Measurements from ENCODE around the gene CNOT11. TPM values are rescaled to one million over a fixed set of nuclear protein-coding genes. Genes with fewer than 3 reads are reported as not detected.

CNOT11 gene
- total and polyA plus RNA-seq, 2 of the 13 experiments (the other 11 are each of a cell fraction or from before 2014, with no cell fraction given): 114 to 209 TPM

DNA sequence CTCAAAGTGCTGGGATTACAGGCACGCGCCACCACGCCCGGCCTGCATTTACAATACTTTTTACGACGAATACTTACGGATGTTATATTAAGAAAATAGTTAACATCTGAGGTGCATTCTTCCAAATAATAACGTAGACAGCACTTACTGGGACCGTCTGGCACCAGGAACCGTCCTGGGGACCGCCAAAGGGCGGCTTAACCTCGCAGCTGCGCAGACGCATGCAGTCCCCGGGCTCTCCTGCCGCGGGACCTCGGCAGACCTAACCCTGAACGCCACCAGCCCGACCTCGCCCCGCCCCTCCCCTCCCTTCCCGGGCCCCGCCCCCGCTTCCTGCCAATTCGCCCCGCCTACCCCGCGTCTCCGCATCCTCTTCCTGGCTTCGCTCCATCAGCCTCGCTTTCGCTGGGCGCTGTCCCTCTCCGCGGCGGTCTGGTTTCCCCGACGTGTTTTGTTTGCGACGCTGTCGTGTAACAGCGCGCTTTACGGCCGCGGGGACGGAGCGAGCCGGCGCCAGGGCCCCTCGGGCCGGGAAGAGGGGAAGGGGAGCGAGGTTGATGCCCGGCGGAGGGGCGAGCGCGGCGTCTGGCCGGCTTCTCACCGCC lies at the start of gene CNOT11 (continued):
- TF ChIP-seq, protein P1, sequence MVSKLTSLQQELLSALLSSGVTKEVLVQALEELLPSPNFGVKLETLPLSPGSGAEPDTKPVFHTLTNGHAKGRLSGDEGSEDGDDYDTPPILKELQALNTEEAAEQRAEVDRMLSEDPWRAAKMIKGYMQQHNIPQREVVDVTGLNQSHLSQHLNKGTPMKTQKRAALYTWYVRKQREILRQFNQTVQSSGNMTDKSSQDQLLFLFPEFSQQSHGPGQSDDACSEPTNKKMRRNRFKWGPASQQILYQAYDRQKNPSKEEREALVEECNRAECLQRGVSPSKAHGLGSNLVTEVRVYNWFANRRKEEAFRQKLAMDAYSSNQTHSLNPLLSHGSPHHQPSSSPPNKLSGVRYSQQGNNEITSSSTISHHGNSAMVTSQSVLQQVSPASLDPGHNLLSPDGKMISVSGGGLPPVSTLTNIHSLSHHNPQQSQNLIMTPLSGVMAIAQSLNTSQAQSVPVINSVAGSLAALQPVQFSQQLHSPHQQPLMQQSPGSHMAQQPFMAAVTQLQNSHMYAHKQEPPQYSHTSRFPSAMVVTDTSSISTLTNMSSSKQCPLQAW (CRISPR knock-in tag; IDR thresholded peaks at IDR 0.05): peak; percentile 96
- TF ChIP-seq, protein P2, sequence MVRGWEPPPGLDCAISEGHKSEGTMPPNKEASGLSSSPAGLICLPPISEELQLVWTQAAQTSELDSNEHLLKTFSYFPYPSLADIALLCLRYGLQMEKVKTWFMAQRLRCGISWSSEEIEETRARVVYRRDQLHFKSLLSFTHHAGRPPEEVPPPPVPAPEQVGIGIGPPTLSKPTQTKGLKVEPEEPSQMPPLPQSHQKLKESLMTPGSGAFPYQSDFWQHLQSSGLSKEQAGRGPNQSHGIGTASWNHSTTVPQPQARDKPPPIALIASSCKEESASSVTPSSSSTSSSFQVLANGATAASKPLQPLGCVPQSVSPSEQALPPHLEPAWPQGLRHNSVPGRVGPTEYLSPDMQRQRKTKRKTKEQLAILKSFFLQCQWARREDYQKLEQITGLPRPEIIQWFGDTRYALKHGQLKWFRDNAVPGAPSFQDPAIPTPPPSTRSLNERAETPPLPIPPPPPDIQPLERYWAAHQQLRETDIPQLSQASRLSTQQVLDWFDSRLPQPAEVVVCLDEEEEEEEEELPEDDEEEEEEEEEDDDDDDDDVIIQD (CRISPR knock-in tag; IDR thresholded peaks at IDR 0.05; ENCODE audit: low read depth): peak; percentile 50; the same call in 1 of the 2 replicates
- TF ChIP-seq YY1 (IDR thresholded peaks at IDR 0.05; ENCODE audit: insufficient read depth, insufficient replicate concordance, low read depth, low read length) (peak; percentile 66), MIXL1 (CRISPR knock-in tag; IDR thresholded peaks at IDR 0.05) (peak; percentile 35; the same call in 1 of the 2 replicates), ZNF878 (CRISPR knock-in tag; IDR thresholded peaks at IDR 0.05) (peak; percentile 73; the same call in 1 of the 2 replicates), ATM (IDR thresholded peaks at IDR 0.05; ENCODE audit: borderline replicate concordance) (no peak), ELF1 (CRISPR knock-in tag; IDR thresholded peaks at IDR 0.05) (peak; percentile 87), MBNL3 (CRISPR knock-in tag; conservative IDR thresholded peaks at IDR 0.05) (no peak), ZNF678 (CRISPR knock-in tag; IDR thresholded peaks at IDR 0.05) (no peak), ZSCAN12 (CRISPR knock-in tag; IDR thresholded peaks at IDR 0.05) (no peak), SOX6 (IDR thresholded peaks at IDR 0.05) (no peak), SOX6 (CRISPR knock-in tag; IDR thresholded peaks at IDR 0.05) (peak; percentile 62), TAF1 (CRISPR knock-in tag; IDR thresholded peaks at IDR 0.05) (peak; percentile 91), HCFC1 (IDR thresholded peaks at IDR 0.05; ENCODE audit: low read depth, low read length) (peak; percentile 48; the same call in 1 of the 2 replicates), EED (CRISPR knock-in tag; IDR thresholded peaks at IDR 0.05) (no peak; the same call in 1 of the 2 replicates)
- TF ChIP-seq, protein P3, sequence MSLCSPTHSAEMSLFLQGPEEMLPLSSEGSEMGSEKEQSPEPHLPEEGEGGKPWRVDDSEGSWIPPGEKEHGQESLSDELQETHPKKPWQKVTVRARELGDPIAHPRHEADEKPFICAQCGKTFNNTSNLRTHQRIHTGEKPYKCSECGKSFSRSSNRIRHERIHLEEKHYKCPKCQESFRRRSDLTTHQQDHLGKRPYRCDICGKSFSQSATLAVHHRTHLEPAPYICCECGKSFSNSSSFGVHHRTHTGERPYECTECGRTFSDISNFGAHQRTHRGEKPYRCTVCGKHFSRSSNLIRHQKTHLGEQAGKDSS (CRISPR knock-in tag; IDR thresholded peaks at IDR 0.05; ENCODE audit: borderline replicate concordance, low read depth): peak; percentile 85
- TF ChIP-seq, protein P4, sequence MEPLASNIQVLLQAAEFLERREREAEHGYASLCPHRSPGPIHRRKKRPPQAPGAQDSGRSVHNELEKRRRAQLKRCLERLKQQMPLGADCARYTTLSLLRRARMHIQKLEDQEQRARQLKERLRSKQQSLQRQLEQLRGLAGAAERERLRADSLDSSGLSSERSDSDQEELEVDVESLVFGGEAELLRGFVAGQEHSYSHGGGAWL (CRISPR knock-in tag; IDR thresholded peaks at IDR 0.05): peak; percentile 81; the same call in 1 of the 2 replicates
- TF ChIP-seq, protein P5, sequence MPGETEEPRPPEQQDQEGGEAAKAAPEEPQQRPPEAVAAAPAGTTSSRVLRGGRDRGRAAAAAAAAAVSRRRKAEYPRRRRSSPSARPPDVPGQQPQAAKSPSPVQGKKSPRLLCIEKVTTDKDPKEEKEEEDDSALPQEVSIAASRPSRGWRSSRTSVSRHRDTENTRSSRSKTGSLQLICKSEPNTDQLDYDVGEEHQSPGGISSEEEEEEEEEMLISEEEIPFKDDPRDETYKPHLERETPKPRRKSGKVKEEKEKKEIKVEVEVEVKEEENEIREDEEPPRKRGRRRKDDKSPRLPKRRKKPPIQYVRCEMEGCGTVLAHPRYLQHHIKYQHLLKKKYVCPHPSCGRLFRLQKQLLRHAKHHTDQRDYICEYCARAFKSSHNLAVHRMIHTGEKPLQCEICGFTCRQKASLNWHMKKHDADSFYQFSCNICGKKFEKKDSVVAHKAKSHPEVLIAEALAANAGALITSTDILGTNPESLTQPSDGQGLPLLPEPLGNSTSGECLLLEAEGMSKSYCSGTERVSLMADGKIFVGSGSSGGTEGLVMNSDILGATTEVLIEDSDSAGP (CRISPR knock-in tag; IDR thresholded peaks at IDR 0.05; ENCODE audit: borderline replicate concordance): peak; percentile 86
- TF ChIP-seq, protein P6, sequence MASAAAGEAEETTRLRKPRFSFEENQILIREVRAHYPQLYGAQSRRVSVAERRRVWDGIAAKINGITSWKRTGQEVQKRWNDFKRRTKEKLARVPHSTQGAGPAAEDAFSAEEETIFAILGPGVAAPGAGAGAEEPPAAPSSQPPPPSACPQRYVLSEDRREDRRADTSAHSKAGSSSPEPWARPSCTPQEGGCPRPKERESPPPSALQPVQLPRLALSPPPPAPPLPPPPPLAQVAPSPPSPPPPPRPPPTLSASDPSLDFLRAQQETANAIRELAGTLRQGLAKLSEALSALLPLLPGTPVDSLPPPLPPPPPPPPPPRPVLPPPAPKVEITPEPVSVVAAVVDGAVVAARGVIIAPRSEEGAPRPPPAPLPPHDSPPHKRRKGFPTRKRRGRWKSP (CRISPR knock-in tag; IDR thresholded peaks at IDR 0.05): peak; percentile 97
- TF ChIP-seq, protein P7, sequence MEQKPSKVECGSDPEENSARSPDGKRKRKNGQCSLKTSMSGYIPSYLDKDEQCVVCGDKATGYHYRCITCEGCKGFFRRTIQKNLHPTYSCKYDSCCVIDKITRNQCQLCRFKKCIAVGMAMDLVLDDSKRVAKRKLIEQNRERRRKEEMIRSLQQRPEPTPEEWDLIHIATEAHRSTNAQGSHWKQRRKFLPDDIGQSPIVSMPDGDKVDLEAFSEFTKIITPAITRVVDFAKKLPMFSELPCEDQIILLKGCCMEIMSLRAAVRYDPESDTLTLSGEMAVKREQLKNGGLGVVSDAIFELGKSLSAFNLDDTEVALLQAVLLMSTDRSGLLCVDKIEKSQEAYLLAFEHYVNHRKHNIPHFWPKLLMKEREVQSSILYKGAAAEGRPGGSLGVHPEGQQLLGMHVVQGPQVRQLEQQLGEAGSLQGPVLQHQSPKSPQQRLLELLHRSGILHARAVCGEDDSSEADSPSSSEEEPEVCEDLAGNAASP (CRISPR knock-in tag; IDR thresholded peaks at IDR 0.05; ENCODE audit: borderline replicate concordance): peak; percentile 81

All from HepG2 (cell line).